GM10266 (cell line): Measurements from ENCODE around the gene KCNAB1.

Experiments used
- DNase-seq: peaks from one replicate; pipeline ENCODE4 v3.0.0; 2012; ENCODE audit errors: extremely low spot score
- TF ChIP-seq, protein P1 (sequence below): IDR thresholded peaks from 2 replicates; pipeline ENCODE4 v1.5.1; 2012; ENCODE audit warnings: mild to moderate bottlenecking, low read depth; ENCODE audit not compliant: control insufficient read depth, insufficient read depth; ENCODE audit errors: missing control alignments

KCNAB1 gene

DNA sequence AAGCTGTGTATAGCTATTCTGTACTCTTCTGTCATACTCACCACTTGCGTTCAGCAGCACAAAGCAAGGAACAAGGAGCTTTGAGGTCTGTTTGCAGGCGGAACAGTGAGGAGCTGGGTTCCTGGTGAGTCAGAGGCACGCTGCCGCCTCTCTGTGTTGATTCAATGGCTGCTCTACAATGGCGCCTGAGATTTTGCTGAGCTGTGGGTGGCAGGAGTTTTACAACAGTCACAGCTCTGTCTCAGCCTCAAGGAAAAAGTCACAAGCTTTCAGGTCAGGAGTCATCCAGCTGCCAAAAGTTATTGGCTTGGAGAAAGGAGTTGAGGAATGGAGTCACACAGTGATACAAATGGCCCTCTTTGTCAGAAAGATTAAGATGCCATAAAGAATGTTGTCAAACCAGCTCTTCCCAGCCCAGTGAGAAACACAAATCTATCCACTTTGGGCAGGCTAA lies 336.4 kb downstream of the KCNAB1 start:
- no peak for DNase-seq
- TF ChIP-seq, protein P1, sequence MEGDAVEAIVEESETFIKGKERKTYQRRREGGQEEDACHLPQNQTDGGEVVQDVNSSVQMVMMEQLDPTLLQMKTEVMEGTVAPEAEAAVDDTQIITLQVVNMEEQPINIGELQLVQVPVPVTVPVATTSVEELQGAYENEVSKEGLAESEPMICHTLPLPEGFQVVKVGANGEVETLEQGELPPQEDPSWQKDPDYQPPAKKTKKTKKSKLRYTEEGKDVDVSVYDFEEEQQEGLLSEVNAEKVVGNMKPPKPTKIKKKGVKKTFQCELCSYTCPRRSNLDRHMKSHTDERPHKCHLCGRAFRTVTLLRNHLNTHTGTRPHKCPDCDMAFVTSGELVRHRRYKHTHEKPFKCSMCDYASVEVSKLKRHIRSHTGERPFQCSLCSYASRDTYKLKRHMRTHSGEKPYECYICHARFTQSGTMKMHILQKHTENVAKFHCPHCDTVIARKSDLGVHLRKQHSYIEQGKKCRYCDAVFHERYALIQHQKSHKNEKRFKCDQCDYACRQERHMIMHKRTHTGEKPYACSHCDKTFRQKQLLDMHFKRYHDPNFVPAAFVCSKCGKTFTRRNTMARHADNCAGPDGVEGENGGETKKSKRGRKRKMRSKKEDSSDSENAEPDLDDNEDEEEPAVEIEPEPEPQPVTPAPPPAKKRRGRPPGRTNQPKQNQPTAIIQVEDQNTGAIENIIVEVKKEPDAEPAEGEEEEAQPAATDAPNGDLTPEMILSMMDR: no peak

DNA sequence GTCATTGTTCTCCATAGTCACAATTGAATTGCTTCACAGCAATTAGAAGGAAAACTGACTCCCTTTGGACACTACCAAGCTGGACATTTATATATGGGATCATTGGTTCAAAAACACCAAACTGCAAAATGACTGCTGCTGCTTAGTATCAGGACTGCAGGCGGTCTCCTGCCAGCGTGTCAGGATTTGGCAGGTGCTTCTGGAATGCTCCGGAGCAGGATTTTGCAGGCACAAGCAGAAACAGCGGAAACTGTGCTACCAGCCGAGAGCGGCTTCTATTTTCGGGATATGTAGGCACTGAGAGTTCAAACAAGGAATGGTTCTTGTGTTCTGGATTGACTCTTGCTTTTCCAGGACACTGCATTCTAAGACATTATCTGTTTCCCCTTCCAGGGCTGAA lies 339.1 kb downstream of the KCNAB1 start:
- no peak for DNase-seq
- TF ChIP-seq, protein P1: no peak

DNA sequence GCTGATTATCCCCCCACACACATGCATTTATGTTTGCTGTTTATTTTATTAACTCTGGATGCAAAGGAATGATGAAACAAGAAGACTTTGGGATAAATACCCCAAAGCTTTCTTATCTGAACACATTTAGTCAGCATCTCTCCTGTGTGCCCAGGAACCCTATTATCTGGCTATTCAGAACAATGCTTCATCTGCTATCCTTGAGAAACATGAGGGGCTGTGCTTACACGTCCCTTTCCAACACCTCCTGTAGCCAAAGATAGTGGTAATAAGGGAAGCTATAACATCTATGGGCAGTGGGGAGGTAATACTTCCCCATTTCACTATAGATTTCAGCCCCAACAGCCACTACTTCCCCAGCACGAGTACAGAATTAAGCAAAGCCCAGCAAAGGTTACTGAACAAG lies 339.8 kb downstream of the KCNAB1 start:
- TF ChIP-seq, protein P1: no peak
- DNase-seq: no peak

DNA sequence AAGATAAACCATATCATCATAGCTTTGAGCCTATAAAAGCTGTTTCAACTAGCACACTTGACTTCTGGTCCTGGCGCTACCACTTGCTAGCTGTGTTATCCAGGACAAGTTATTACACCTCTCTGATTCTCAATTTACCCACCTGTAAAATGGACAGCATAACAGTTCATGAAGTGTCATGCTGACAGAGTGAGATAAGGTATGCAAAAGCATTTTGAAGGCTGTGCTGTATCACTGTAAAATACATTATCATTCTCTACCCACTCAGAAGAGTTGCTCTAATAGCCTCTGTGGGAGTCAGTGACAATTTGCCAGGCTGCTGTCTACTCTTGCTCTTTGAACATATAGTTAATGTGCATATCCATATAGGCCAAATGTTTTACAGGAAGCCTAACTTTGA lies 341.5 kb downstream of the KCNAB1 start:
- TF ChIP-seq, protein P1: no peak
- no peak for DNase-seq

DNA sequence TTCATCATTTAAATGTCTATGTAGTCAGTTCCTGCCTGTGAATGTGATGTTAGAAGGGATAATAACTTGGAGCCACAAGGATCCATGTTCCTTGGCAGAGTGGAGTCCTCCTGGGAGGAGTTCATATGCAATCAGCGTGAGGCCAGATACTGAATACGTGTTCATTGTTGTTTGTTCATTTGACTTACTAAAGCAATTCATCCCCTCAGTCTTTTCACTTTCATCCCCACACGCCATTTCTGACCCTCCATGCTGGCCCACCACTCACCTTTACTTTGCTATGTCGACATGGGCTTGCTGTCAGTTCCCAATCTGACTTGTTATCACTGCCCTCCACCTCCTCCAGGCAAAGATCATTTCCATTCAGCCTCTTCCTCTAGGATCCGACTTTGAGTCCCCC lies 342.7 kb downstream of the KCNAB1 start:
- no peak for DNase-seq
- TF ChIP-seq, protein P1: no peak

DNA sequence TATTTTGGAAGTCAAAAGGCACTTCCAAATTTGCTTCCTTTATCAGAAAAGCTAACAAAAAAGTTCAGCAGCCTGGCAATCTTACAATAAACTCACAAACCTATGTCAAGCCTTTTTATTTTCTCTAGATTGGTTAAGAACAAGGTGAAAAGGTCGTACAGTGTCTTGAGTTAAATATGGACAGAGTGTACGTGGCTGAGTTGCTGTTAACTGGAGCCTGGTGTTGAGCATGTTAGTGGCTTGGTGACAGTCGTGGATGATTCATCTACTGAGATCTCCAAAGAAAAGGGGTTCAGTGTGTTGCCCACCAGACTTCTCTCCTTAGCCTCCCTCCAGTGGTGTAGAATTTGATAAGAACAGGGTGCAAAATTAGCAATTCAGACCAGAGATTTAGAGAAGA lies 344.8 kb downstream of the KCNAB1 start:
- no peak for DNase-seq
- TF ChIP-seq, protein P1: no peak

DNA sequence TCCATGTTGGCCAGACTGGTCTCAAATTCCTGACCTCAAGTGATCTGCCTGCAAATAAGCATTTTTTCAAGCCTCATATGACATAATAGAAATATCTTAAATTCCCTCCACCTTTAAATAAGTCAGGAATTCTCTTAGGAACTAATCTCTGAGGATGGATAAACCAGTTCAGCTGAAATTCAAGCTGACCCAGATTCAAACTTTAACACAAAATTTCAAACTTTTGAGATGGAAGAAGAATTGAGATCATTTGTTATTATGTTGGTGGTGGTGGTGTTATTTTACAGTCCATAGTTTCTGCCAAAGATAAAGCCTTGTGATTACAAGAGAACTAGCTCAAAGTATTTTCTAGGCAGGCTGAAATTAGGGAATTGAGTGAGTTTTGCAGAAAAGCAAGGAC lies 349.1 kb downstream of the KCNAB1 start:
- no peak for DNase-seq
- TF ChIP-seq, protein P1: no peak
